Measurements from ENCODE around the gene UGT1A5.

GRCh38 chr2:233705911-233706506, 6.7 kb upstream of the UGT1A5 start:
- no peak for TF ChIP-seq CTCF (tag by site-specific recombination; IDR thresholded peaks at IDR 0.05)
- TF ChIP-seq YY1 (tag by site-specific recombination; IDR thresholded peaks at IDR 0.05): no peak
- TF ChIP-seq HOXD13 (CRISPR knock-in tag; IDR thresholded peaks at IDR 0.05; ENCODE audit: borderline replicate concordance): no peak
- TF ChIP-seq ZNF670 (tag by site-specific recombination; IDR thresholded peaks at IDR 0.05; ENCODE audit: low read depth): no peak
- TF ChIP-seq TRIM28 (IDR thresholded peaks at IDR 0.05; ENCODE audit: borderline replicate concordance, low read length): no peak
- TF ChIP-seq ZNF16 (tag by site-specific recombination; IDR thresholded peaks at IDR 0.05; ENCODE audit: low read depth): no peak
- no peak for TF ChIP-seq ZBTB7A (tag by site-specific recombination; IDR thresholded peaks at IDR 0.05; ENCODE audit: low read depth)
- no peak for TF ChIP-seq ZNF148 (tag by site-specific recombination; IDR thresholded peaks at IDR 0.05; ENCODE audit: borderline replicate concordance)
- no peak for TF ChIP-seq ZBTB17 (tag by site-specific recombination; IDR thresholded peaks at IDR 0.05)
- no peak for TF ChIP-seq ZBTB49 (tag by site-specific recombination; IDR thresholded peaks at IDR 0.05; ENCODE audit: low read depth)
- no peak for TF ChIP-seq ZBTB11 (tag by site-specific recombination; conservative IDR thresholded peaks at IDR 0.05; ENCODE audit: low read depth)
- TF ChIP-seq ZNF404 (tag by site-specific recombination; IDR thresholded peaks at IDR 0.05): no peak
- TF ChIP-seq ZNF544 (tag by site-specific recombination; IDR thresholded peaks at IDR 0.05): no peak
- TF ChIP-seq MYNN (tag by site-specific recombination; IDR thresholded peaks at IDR 0.05; ENCODE audit: borderline replicate concordance): no peak

Data from HEK293 (cell line).